HL-60 (cell line): ENCODE results near the gene ABCE1.
A peak's percentile ranks its signal among the peaks of the same experiment; 100 is the strongest.

Source experiments
- DNase-seq, 2 experiments: peaks; one replicate each; pipeline ENCODE4 v3.0.0-alpha.2; 2010 to 2020; ENCODE audit warnings: low read depth in 1 of 2, low spot score in 1 of 2
- H3K27ac ChIP-seq: fragments of 250-450 bp; sonication (Bioruptor Pico); replicated peaks from 2 replicates; pipeline ENCODE4 v1.5.1; 2020; ENCODE audit warnings: mild to moderate bottlenecking, moderate library complexity
- H3K27me3 ChIP-seq: fragments of 250-450 bp; sonication (Bioruptor Pico); 2 replicates; pipeline ENCODE4 v1.5.1; 2021; ENCODE audit warnings: mild to moderate bottlenecking, moderate library complexity; ENCODE audit not compliant: insufficient read depth, poor library complexity, severe bottlenecking
- H3K4me3 ChIP-seq: replicated peaks from 2 replicates; pipeline ENCODE4 v1.5.1; 2011; ENCODE audit warnings: mild to moderate bottlenecking, control low read depth, low read length; ENCODE audit not compliant: insufficient read depth
- GABPA ChIP-seq: IDR thresholded peaks from 2 replicates; pipeline ENCODE4 v1.6.1; 2012; ENCODE audit warnings: low read depth
- POLR2AphosphoS5 ChIP-seq: IDR thresholded peaks from 2 replicates; pipeline ENCODE4 v1.6.1; 2012; ENCODE audit warnings: low read depth
- SPI1 ChIP-seq: IDR thresholded peaks from 2 replicates; pipeline ENCODE4 v1.6.1; 2012; ENCODE audit warnings: low read depth, mild to moderate bottlenecking, borderline replicate concordance
- TF ChIP-seq, protein P1 (sequence below): IDR thresholded peaks from one replicate; pipeline ENCODE4 v1.5.1; 2011; ENCODE audit warnings: low read length, control low read depth, inconsistent platforms; ENCODE audit not compliant: insufficient read depth
- TF ChIP-seq, protein P2 (sequence below): IDR thresholded peaks from 2 replicates; pipeline ENCODE4 v1.6.1; 2012; ENCODE audit warnings: low read depth; ENCODE audit not compliant: insufficient replicate concordance

The ABCE1 gene

DNA sequence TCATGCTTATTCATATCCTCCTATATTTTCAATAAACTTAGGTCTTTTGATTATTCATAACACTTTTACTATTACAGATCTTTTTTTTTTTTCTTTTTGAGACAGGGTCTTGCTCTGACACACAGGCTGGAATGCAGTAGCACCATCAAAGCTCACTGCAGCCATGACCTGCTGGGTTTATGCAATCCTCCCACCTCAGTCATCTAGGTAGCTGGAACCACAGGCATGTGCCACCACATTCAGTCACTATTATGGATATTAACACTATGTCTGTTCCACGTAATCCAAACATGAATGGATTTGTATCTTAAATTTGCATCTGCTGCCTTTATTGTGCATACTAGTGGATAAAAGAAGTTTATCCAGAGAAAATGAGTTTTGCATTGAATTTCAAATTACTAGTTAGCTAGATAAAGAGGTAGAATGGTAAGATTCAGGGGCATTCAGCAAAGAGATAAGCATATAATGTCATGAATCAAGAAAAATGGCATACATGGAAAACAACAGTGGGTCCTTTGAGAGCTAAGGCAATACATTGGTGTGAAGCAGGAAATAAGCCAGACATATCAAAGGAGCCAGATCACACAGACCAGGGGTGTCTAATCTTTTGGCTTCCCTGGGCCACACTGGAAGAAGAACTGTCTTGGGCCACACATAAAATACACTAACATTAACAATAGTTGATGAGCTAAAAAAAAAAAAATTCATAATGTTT lies 14.1 kb upstream of the ABCE1 start:
- TF ChIP-seq POLR2AphosphoS5 (no peak), GABPA (no peak), SPI1 (no peak)
- TF ChIP-seq, protein P1, sequence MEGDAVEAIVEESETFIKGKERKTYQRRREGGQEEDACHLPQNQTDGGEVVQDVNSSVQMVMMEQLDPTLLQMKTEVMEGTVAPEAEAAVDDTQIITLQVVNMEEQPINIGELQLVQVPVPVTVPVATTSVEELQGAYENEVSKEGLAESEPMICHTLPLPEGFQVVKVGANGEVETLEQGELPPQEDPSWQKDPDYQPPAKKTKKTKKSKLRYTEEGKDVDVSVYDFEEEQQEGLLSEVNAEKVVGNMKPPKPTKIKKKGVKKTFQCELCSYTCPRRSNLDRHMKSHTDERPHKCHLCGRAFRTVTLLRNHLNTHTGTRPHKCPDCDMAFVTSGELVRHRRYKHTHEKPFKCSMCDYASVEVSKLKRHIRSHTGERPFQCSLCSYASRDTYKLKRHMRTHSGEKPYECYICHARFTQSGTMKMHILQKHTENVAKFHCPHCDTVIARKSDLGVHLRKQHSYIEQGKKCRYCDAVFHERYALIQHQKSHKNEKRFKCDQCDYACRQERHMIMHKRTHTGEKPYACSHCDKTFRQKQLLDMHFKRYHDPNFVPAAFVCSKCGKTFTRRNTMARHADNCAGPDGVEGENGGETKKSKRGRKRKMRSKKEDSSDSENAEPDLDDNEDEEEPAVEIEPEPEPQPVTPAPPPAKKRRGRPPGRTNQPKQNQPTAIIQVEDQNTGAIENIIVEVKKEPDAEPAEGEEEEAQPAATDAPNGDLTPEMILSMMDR, result no peak
- TF ChIP-seq, protein P2, sequence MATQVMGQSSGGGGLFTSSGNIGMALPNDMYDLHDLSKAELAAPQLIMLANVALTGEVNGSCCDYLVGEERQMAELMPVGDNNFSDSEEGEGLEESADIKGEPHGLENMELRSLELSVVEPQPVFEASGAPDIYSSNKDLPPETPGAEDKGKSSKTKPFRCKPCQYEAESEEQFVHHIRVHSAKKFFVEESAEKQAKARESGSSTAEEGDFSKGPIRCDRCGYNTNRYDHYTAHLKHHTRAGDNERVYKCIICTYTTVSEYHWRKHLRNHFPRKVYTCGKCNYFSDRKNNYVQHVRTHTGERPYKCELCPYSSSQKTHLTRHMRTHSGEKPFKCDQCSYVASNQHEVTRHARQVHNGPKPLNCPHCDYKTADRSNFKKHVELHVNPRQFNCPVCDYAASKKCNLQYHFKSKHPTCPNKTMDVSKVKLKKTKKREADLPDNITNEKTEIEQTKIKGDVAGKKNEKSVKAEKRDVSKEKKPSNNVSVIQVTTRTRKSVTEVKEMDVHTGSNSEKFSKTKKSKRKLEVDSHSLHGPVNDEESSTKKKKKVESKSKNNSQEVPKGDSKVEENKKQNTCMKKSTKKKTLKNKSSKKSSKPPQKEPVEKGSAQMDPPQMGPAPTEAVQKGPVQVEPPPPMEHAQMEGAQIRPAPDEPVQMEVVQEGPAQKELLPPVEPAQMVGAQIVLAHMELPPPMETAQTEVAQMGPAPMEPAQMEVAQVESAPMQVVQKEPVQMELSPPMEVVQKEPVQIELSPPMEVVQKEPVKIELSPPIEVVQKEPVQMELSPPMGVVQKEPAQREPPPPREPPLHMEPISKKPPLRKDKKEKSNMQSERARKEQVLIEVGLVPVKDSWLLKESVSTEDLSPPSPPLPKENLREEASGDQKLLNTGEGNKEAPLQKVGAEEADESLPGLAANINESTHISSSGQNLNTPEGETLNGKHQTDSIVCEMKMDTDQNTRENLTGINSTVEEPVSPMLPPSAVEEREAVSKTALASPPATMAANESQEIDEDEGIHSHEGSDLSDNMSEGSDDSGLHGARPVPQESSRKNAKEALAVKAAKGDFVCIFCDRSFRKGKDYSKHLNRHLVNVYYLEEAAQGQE, result no peak
- DNase-seq, result no peak
- no peak overlapping the region for H3K27ac ChIP-seq
- H3K4me3 ChIP-seq, result no peak overlapping the region
- H3K27me3 ChIP-seq, result no peaks in the 10 kb centered on the region

DNA sequence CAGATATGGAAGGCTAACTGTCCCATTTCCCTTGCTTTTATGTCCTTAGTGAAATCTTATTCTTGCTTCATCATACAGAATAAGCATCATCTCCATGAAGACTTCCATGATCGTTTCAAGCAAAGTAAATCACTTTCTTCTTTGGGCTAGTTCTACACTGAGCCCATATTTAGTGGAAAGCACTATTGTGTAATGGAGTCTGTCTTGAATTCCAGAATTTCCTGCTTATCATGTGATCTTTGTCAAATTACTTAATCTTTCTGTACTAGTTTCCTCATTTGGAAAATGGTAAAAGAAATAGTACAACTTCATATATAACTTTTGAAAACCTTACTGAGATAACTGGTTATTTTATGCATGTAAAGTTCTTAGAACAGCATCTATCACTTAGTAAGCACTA lies 7.7 kb upstream of the ABCE1 start:
- no peak overlapping the region for H3K4me3 ChIP-seq
- no peak for TF ChIP-seq POLR2AphosphoS5
- TF ChIP-seq SPI1, result no peak
- no peak for TF ChIP-seq GABPA
- TF ChIP-seq, protein P1, result no peak
- no peaks in the 10 kb centered on the region for H3K27me3 ChIP-seq
- no peak for DNase-seq
- no peak overlapping the region for H3K27ac ChIP-seq

DNA sequence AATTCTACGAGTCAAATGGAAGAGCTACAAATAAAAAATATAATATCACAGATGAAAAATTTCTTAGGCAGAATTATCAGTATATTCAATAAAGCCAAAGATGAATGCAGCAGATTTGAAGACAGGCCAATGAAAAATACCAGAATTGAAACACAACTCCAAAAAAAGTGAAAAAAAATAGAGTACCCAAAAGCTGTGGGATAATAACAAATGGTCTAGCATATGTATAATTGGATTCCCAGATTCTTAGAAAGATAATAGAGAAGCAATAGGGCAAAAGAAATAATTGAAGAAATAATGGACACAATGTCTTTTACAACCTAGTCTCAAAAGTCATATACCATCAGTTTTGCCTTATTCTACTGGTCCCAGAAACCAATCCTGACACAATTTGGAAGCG lies 4.5 kb upstream of the ABCE1 start:
- no peak for DNase-seq
- Histone ChIP-seq H3K27me3 (no peaks in the 10 kb centered on the region), H3K4me3 (no peak overlapping the region), H3K27ac (no peak overlapping the region)
- TF ChIP-seq, protein P1, result no peak
- TF ChIP-seq GABPA (no peak), POLR2AphosphoS5 (no peak), SPI1 (no peak)
- TF ChIP-seq, protein P2, result no peak

DNA sequence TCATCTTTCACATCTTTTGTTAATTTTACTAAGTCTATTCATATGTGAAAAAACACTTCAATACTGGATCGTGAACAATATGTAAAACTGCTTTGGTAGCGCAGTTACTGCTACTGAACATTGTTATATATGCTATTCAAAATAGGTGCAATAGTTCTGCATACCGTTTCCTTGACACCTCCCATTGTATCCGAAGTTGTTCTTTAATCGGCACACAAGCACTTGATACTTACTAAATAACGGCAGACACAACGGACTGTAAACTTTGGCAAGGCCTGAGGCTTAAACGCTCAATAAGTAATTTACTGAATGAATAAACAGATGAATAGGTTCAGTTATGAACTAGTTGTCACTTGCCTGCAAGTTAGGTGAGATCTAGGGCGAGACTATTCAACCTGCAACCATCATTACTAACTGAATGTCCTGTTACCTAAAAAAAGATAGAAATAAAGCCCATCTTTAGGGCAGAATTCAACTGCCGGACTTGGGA lies 735 bp upstream of the ABCE1 start:
- DNase-seq, result no peak
- TF ChIP-seq POLR2AphosphoS5, result no peak
- H3K4me3 ChIP-seq, result peak overlapping the region; percentile 92

More for the DNA sequence above, 735 bp upstream of the ABCE1 start:
- no peaks in the 10 kb centered on the region for H3K27me3 ChIP-seq
- peak overlapping the region; percentile 91 for H3K27ac ChIP-seq
